Measurements from ENCODE around the gene KRT17. TPM values are rescaled to one million over a fixed set of nuclear protein-coding genes. Genes with fewer than 3 reads are reported as not detected.

KRT17 gene
- total RNA-seq, 1 experiment from 2014 or later: 472 TPM

- BruUV-seq (replicated peaks): no TSS peak
- intact Hi-C loops (cut with micrococcal nuclease; ENCODE audit: unreplicated experiment): loop anchor here (1.0 to 10.0 kb wide), 5 partner anchors 252 to 863 kb away; no protein-coding TSS in a partner anchor
- no peaks in the 10 kb centered on the region for H3K27me3 Mint-ChIP-seq (ENCODE audit: unreplicated experiment)
- H3K9me3 Mint-ChIP-seq (ENCODE audit: low read depth, unreplicated experiment): no peaks in the 10 kb centered on the region
- CTCF ChIA-PET: interaction anchor here (0.6 to 8.5 kb wide), 23 partner anchors 9 to 751 kb away, joined by 3 to 226 read pairs (median 9); partner anchors contain the start of gene EIF1
- peak; percentile 97 for TF ChIP-seq CTCF (IDR thresholded peaks at IDR 0.05; ENCODE audit: unreplicated experiment)
- H3K4me1 Mint-ChIP-seq (ENCODE audit: low read depth, unreplicated experiment): peaks cover 62% of the 10 kb centered on the region
- H3K27ac Mint-ChIP-seq (ENCODE audit: unreplicated experiment): peak overlapping the region; percentile 17
- H3K4me3 Mint-ChIP-seq (ENCODE audit: low read depth, unreplicated experiment): peak overlapping the region; percentile 77
- peaks cover 33% of the 10 kb centered on the region for H3K36me3 Mint-ChIP-seq (ENCODE audit: insufficient read depth, unreplicated experiment)
- peak; percentile 95 for DNase-seq
Observed at GRCh38 chr17:41666708-41667279, 42.4 kb upstream of the KRT17 start.

- intact Hi-C loops (cut with micrococcal nuclease; ENCODE audit: unreplicated experiment): loop anchor here (1.0 to 10.0 kb wide), 5 partner anchors 251 to 863 kb away; no protein-coding TSS in a partner anchor
- no peaks in the 10 kb centered on the region for H3K9me3 Mint-ChIP-seq (ENCODE audit: low read depth, unreplicated experiment)
- DNase-seq: peak; percentile 67
- H3K27ac Mint-ChIP-seq (ENCODE audit: unreplicated experiment): peak overlapping the region; percentile 95
- peaks cover 62% of the 10 kb centered on the region for H3K4me1 Mint-ChIP-seq (ENCODE audit: low read depth, unreplicated experiment)
- peak; percentile 36 for TF ChIP-seq CTCF (IDR thresholded peaks at IDR 0.05; ENCODE audit: unreplicated experiment)
- peaks cover 31% of the 10 kb centered on the region for H3K36me3 Mint-ChIP-seq (ENCODE audit: insufficient read depth, unreplicated experiment)
- H3K27me3 Mint-ChIP-seq (ENCODE audit: unreplicated experiment): no peaks in the 10 kb centered on the region
- BruUV-seq (replicated peaks): no TSS peak
- CTCF ChIA-PET: interaction anchor here (0.6 to 8.5 kb wide), 31 partner anchors 10 to 863 kb away, joined by 3 to 226 read pairs (median 6); partner anchors contain the start of genes EIF1 and KRT17
- H3K4me3 Mint-ChIP-seq (ENCODE audit: low read depth, unreplicated experiment): peak overlapping the region; percentile 77
Observed at GRCh38 chr17:41666237-41666641, 41.9 kb upstream of the KRT17 start.

- CTCF ChIA-PET: interaction anchor here (0.6 to 8.5 kb wide), 41 partner anchors 10 to 1046 kb away, joined by 3 to 226 read pairs (median 5); partner anchors contain the start of genes EIF1 and KRT17
- Mint-ChIP-seq H3K4me3 (ENCODE audit: low read depth, unreplicated experiment) (peak overlapping the region; percentile 77), H3K9me3 (ENCODE audit: low read depth, unreplicated experiment) (no peaks in the 10 kb centered on the region), H3K27me3 (ENCODE audit: unreplicated experiment) (no peaks in the 10 kb centered on the region), H3K27ac (ENCODE audit: unreplicated experiment) (peak overlapping the region; percentile 95), H3K4me1 (ENCODE audit: low read depth, unreplicated experiment) (peaks cover 65% of the 10 kb centered on the region), H3K36me3 (ENCODE audit: insufficient read depth, unreplicated experiment) (peaks cover 29% of the 10 kb centered on the region)
- TF ChIP-seq CTCF (IDR thresholded peaks at IDR 0.05; ENCODE audit: unreplicated experiment): peak; percentile 94
- peak; percentile 99 for DNase-seq
- intact Hi-C loops (cut with micrococcal nuclease; ENCODE audit: unreplicated experiment): loop anchor here (1.0 to 10.0 kb wide), 5 partner anchors 251 to 862 kb away; no protein-coding TSS in a partner anchor
- BruUV-seq (replicated peaks): no TSS peak
Observed at GRCh38 chr17:41665566-41666236, 41.3 kb upstream of the KRT17 start.

- no TSS peak for BruUV-seq (replicated peaks)
- Mint-ChIP-seq H3K4me3 (ENCODE audit: low read depth, unreplicated experiment) (peak overlapping the region; percentile 77), H3K9me3 (ENCODE audit: low read depth, unreplicated experiment) (no peaks in the 10 kb centered on the region), H3K27ac (ENCODE audit: unreplicated experiment) (peak overlapping the region; percentile 95), H3K27me3 (ENCODE audit: unreplicated experiment) (no peaks in the 10 kb centered on the region), H3K36me3 (ENCODE audit: insufficient read depth, unreplicated experiment) (peaks cover 29% of the 10 kb centered on the region), H3K4me1 (ENCODE audit: low read depth, unreplicated experiment) (peaks cover 70% of the 10 kb centered on the region)
- intact Hi-C loops (cut with micrococcal nuclease; ENCODE audit: unreplicated experiment): loop anchor here (5.0 to 10.0 kb wide), 4 partner anchors 250 to 808 kb away; no protein-coding TSS in a partner anchor
- no peak for TF ChIP-seq CTCF (IDR thresholded peaks at IDR 0.05; ENCODE audit: unreplicated experiment)
- DNase-seq: no peak
- CTCF ChIA-PET: interaction anchor here (0.6 to 8.5 kb wide), 42 partner anchors 9 to 1045 kb away, joined by 3 to 245 read pairs (median 6); partner anchors contain the start of genes EIF1, KRT17 and KRT19
Observed at GRCh38 chr17:41664587-41665565, 40.5 kb upstream of the KRT17 start.
